ENCODE results near the gene RTN4IP1.

DNA sequence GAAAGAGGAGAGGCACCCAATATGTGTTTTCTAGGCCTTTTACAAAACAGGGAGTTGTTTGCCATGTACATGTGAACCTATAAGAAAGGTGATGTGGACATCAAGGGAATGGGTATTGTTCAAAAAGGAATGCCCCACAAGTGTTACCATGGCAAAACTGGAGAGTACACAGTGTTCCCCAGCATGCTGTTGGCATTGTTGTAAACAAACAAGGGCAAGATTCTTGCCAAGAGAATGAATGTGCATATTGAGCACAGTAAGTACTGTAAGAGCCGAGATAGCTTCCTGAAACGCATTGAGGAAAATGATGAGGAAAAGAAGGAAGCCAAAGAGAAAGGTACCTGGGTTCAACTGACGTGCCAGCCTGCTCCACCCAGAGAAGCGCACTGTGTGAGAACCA is 13.2 kb upstream of the RTN4IP1 start:
- TF ChIP-seq, protein P1, sequence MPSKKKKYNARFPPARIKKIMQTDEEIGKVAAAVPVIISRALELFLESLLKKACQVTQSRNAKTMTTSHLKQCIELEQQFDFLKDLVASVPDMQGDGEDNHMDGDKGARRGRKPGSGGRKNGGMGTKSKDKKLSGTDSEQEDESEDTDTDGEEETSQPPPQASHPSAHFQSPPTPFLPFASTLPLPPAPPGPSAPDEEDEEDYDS (CRISPR knock-in tag; IDR thresholded peaks at IDR 0.05): no peak
- TF ChIP-seq, protein P2, sequence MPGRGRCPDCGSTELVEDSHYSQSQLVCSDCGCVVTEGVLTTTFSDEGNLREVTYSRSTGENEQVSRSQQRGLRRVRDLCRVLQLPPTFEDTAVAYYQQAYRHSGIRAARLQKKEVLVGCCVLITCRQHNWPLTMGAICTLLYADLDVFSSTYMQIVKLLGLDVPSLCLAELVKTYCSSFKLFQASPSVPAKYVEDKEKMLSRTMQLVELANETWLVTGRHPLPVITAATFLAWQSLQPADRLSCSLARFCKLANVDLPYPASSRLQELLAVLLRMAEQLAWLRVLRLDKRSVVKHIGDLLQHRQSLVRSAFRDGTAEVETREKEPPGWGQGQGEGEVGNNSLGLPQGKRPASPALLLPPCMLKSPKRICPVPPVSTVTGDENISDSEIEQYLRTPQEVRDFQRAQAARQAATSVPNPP (CRISPR knock-in tag; IDR thresholded peaks at IDR 0.05): no peak
- TF ChIP-seq POLR2A (IDR thresholded peaks at IDR 0.05; ENCODE audit: insufficient read depth in 1 of 2, low read depth in 2 of 2, low read length in 2 of 2): no peak

Measured in HepG2 (cell line).